DND-41 (cell line): Measurements from ENCODE around the gene FLG2.
"Not testable (repeated sequence)": the region's sequence is repeated elsewhere in the genome, so short reads cannot be mapped to it uniquely, and the experiment has no call there.

Experiments used
- EZH2 ChIP-seq: IDR thresholded peaks from 3 replicates; pipeline ENCODE4 v1.6.1; 2012; ENCODE audit warnings: borderline replicate concordance, low read depth, mild to moderate bottlenecking, moderate library complexity, low read length, inconsistent platforms; ENCODE audit not compliant: severe bottlenecking
- TF ChIP-seq, protein P1 (sequence below): IDR thresholded peaks from 2 replicates; pipeline ENCODE4 v1.5.1; 2012; ENCODE audit warnings: borderline replicate concordance, low read length, moderate library complexity, mild to moderate bottlenecking; ENCODE audit not compliant: poor library complexity, severe bottlenecking; ENCODE audit errors: extremely low read depth

DNA sequence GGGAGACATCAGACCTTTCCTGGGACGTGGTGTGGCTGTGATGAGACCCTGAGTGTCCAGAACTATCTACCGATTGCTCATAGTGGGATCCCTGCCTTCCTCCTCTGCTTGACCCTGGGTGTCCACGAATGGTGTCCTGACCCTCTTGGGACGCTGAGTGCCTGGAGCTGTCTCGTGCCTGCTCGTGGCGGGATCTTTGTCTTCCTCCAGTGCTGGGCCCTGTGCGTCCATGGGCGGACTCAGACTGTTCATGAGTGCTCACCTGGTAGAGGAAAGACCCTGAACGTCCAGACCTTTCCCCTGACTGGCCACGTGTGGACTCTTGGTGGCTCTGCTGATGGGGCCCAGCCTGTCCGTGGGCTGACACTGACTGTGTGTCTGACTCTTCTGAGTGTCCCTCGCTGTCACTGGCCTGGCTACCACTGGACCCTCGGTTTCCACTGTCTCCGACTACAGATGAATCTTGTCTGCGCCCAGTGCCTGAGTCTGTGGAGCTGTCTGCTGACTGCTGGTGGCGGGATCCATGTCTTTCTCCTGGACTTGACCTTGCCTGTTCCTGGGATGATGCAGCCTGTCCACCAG lies 50.4 kb downstream of the FLG2 start:
- TF ChIP-seq EZH2, result not testable (repeated sequence)
- TF ChIP-seq, protein P1, sequence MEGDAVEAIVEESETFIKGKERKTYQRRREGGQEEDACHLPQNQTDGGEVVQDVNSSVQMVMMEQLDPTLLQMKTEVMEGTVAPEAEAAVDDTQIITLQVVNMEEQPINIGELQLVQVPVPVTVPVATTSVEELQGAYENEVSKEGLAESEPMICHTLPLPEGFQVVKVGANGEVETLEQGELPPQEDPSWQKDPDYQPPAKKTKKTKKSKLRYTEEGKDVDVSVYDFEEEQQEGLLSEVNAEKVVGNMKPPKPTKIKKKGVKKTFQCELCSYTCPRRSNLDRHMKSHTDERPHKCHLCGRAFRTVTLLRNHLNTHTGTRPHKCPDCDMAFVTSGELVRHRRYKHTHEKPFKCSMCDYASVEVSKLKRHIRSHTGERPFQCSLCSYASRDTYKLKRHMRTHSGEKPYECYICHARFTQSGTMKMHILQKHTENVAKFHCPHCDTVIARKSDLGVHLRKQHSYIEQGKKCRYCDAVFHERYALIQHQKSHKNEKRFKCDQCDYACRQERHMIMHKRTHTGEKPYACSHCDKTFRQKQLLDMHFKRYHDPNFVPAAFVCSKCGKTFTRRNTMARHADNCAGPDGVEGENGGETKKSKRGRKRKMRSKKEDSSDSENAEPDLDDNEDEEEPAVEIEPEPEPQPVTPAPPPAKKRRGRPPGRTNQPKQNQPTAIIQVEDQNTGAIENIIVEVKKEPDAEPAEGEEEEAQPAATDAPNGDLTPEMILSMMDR, result not testable (repeated sequence)
